HCT116 (cell line): ENCODE measurements around the gene EXOC4. TPM values are rescaled to one million over a fixed set of nuclear protein-coding genes. Genes with fewer than 3 reads are reported as not detected.

Source experiments
- ATAC-seq: fragments of 200-7000 bp; cut with Tn5 transposase; 2 replicates; pipeline ENCODE4 v1.9.1; 2020; ENCODE audit warnings: mild to moderate bottlenecking, moderate library complexity
- BruUV-seq: library from RNA; stranded (reverse); fragments of 400-500 nt; replicated peaks from 2 replicates; lab custom pipeline; 2021; lab: Mats Ljungman, UMichigan
- CTCF ChIA-PET: fragments of 300-600 bp; sonication (Branson Sonifier 250); formaldehyde crosslinking; loops from one replicate; lab custom pipeline; 2021; ENCODE audit warnings: antibody characterized with exemption; lab: Charles Lee
- POLR2A ChIA-PET: fragments of 300-600, 350-600 bp; sonication (Branson Sonifier 250); formaldehyde crosslinking; loops from one replicate; lab custom pipeline; 2021; ENCODE audit warnings: antibody characterized with exemption; lab: Charles Lee
- RAD21 ChIA-PET, 2 experiments: fragments of 300-600 bp; sonication (Branson Sonifier 250); formaldehyde crosslinking; loops; one replicate each; lab custom pipeline; 2023; ENCODE audit warnings: low total read pairs in 2 of 2; ENCODE audit not compliant: uncharacterized antibody in 2 of 2, unreplicated experiment in 2 of 2, low non-redundant PET in 1 of 2; lab: Charles Lee
- DNase-seq: peaks from one replicate; pipeline ENCODE4 v3.0.0-alpha.2; 2010; ENCODE audit warnings: low read depth, low spot score
- H2AFZ ChIP-seq: fragments of 200-600 bp; shearing (Covaris generic), sonication (generic); 2 replicates; pipeline ENCODE4 v1.6.1; 2017; ENCODE audit warnings: low read depth, mixed run types, mixed read lengths, antibody characterized with exemption, low read length; ENCODE audit not compliant: poor library complexity, severe bottlenecking
- H3K27ac ChIP-seq: 2 replicates; pipeline ENCODE4 v1.5.1; 2012; ENCODE audit warnings: low read depth, low read length
- H3K27me3 ChIP-seq: fragments of 200-600 bp; sonication (generic); 2 replicates; pipeline ENCODE4 v1.6.1; 2016; ENCODE audit warnings: mixed run types, low read length, mixed read lengths; ENCODE audit not compliant: insufficient read depth
- H3K36me3 ChIP-seq, 2 experiments: fragments of 200-500 bp in 1 of 2; fragments of 200-600 bp in 1 of 2; sonication (Bioruptor generic) in 1 of 2; sonication (generic) in 1 of 2; 2 replicates each; pipeline versions ENCODE4 v1.5.1 to v1.6.1; 2014 to 2016; ENCODE audit warnings: low read length in 2 of 2, inconsistent platforms in 1 of 2, mixed read lengths in 1 of 2, mixed run types in 1 of 2; ENCODE audit not compliant: insufficient read depth in 2 of 2, control insufficient read depth in 1 of 2
- H3K4me1 ChIP-seq, 2 experiments: fragments of 200-600 bp in 1 of 2; sonication (generic) in 1 of 2; 2 replicates each; pipeline versions ENCODE4 v1.5.1 to v1.6.1; 2012 to 2017; ENCODE audit warnings: low read length in 2 of 2, inconsistent platforms in 1 of 2, mild to moderate bottlenecking in 1 of 2, mixed read lengths in 1 of 2, mixed run types in 1 of 2, moderate library complexity in 1 of 2; ENCODE audit not compliant: insufficient read depth in 2 of 2, control insufficient read depth in 1 of 2
- H3K4me2 ChIP-seq: fragments of 200-600 bp; sonication (generic); 2 replicates; pipeline ENCODE4 v1.6.1; 2017; ENCODE audit warnings: mixed run types, low read length, mixed read lengths
- H3K4me3 ChIP-seq, 2 experiments: fragments of 200-600 bp in 1 of 2; sonication (generic) in 1 of 2; replicated peaks in 1 of 2; 2 replicates each; pipeline ENCODE4 v1.5.1; 2011 to 2016; ENCODE audit warnings: low read length in 2 of 2, control low read depth in 1 of 2, low read depth in 1 of 2, mild to moderate bottlenecking in 1 of 2, mixed read lengths in 1 of 2, mixed run types in 1 of 2
- H3K79me2 ChIP-seq: fragments of 200-600 bp; sonication (generic); 2 replicates; pipeline ENCODE4 v1.6.1; 2017; ENCODE audit warnings: mild to moderate bottlenecking, mixed run types, low read length, moderate library complexity, mixed read lengths; ENCODE audit not compliant: insufficient read depth
- H3K9ac ChIP-seq: fragments of 200-600 bp; sonication (generic); 2 replicates; pipeline ENCODE4 v1.6.1; 2016; ENCODE audit warnings: low read length, mixed read lengths
- H3K9me2 ChIP-seq: fragments of 200-600 bp; sonication (generic), shearing (Covaris generic); 2 replicates; pipeline ENCODE4 v1.6.1; 2017; ENCODE audit warnings: mixed run types, mild to moderate bottlenecking, moderate library complexity; ENCODE audit not compliant: insufficient read depth
- H3K9me3 ChIP-seq, 2 experiments: fragments of 200-500 bp in 1 of 2; fragments of 200-600 bp in 1 of 2; sonication (Bioruptor generic) in 1 of 2; sonication (generic) in 1 of 2; 2 replicates each; pipeline ENCODE4 v1.6.1; 2014 to 2017; ENCODE audit warnings: low read length in 2 of 2, mixed read lengths in 2 of 2, inconsistent platforms in 1 of 2, low read depth in 1 of 2, mild to moderate bottlenecking in 1 of 2, mixed run types in 1 of 2, moderate library complexity in 1 of 2; ENCODE audit not compliant: control insufficient read depth in 1 of 2, insufficient read depth in 1 of 2
- H4K20me1 ChIP-seq: fragments of 200-600 bp; sonication (generic), shearing (Covaris generic); 2 replicates; pipeline ENCODE4 v1.6.1; 2017; ENCODE audit warnings: mixed run types, mild to moderate bottlenecking, moderate library complexity; ENCODE audit not compliant: insufficient read depth
- CBX3 ChIP-seq: IDR thresholded peaks from 2 replicates; pipeline ENCODE4 v1.6.1; 2012; ENCODE audit warnings: low read depth
- CEBPB ChIP-seq: IDR thresholded peaks from 2 replicates; pipeline ENCODE4 v1.6.1; 2012; ENCODE audit warnings: low read depth
- CTCF ChIP-seq, 3 experiments: fragments of 200-600 bp in 1 of 3; sonication (generic) in 1 of 3; IDR thresholded peaks in 2 of 3; conservative IDR thresholded peaks in 1 of 3; 2 replicates each; pipeline ENCODE4 v1.5.1; 2012 to 2017; ENCODE audit warnings: low read depth in 2 of 3, low read length in 2 of 3, antibody characterized with exemption in 1 of 3, borderline replicate concordance in 1 of 3, control low read depth in 1 of 3, mild to moderate bottlenecking in 1 of 3, mixed read lengths in 1 of 3, mixed run types in 1 of 3, moderate library complexity in 1 of 3; ENCODE audit not compliant: insufficient read depth in 1 of 3
- EGR1 ChIP-seq: IDR thresholded peaks from 2 replicates; pipeline ENCODE4 v1.6.1; 2012; ENCODE audit warnings: low read depth
- ELF1 ChIP-seq: IDR thresholded peaks from 2 replicates; pipeline ENCODE4 v1.6.1; 2012; ENCODE audit warnings: low read depth, borderline replicate concordance
- JUND ChIP-seq: IDR thresholded peaks from 2 replicates; pipeline ENCODE4 v1.6.1; 2012
- MAX ChIP-seq: IDR thresholded peaks from 2 replicates; pipeline ENCODE4 v1.6.1; 2012
- POLR2A ChIP-seq: IDR thresholded peaks from 2 replicates; pipeline ENCODE4 v1.7.0; 2011; ENCODE audit warnings: borderline replicate concordance; ENCODE audit not compliant: insufficient read depth, insufficient read length; ENCODE audit errors: extremely low read depth
- POLR2AphosphoS5 ChIP-seq: IDR thresholded peaks from 2 replicates; pipeline ENCODE4 v1.6.1; 2011; ENCODE audit warnings: mild to moderate bottlenecking, low read depth, low read length, moderate library complexity
- SIN3A ChIP-seq: IDR thresholded peaks from 2 replicates; pipeline ENCODE4 v1.6.1; 2012; ENCODE audit warnings: low read depth
- SP1 ChIP-seq: IDR thresholded peaks from 2 replicates; pipeline ENCODE4 v1.6.1; 2012; ENCODE audit warnings: low read depth
- YY1 ChIP-seq: IDR thresholded peaks from 2 replicates; pipeline ENCODE4 v1.6.1; 2011; ENCODE audit warnings: low read length, low read depth, moderate library complexity, mild to moderate bottlenecking; ENCODE audit not compliant: insufficient replicate concordance; ENCODE audit errors: extremely low read depth
- ZNF274 ChIP-seq: fragments of 200-500 bp; sonication (Bioruptor generic); IDR thresholded peaks from 2 replicates; pipeline ENCODE4 v1.6.1; 2014; ENCODE audit warnings: mild to moderate bottlenecking, low read depth, low read length, inconsistent platforms
- intact Hi-C: fragments of 100-400 bp; cut with micrococcal nuclease; formaldehyde crosslinking; loops from 2 replicates; pipeline ENCODE4 v1.10.0; 2022
- total RNA-seq: library from RNA; stranded (reverse); gene quantifications from one replicate; pipeline ENCODE4 v1.2.1, GENCODE V29; 2021; ENCODE audit not compliant: unreplicated experiment

The EXOC4 gene
- total RNA-seq, 1 experiment from 2014 or later = 40.3 TPM

GRCh38 chr7:134089446-134089845, 836.6 kb downstream of the EXOC4 start:
- H3K4me2 ChIP-seq = no peak overlapping the region
- H3K9me3 ChIP-seq = peaks cover 9 to 10% of the 10 kb centered on the region in 2 experiments; a peak in 2 of 4 replicates
- H3K27me3 ChIP-seq = no peaks in the 10 kb centered on the region
- POLR2A ChIA-PET = no interaction called here
- no peak overlapping the region for H3K4me3 ChIP-seq
- no peaks in the 10 kb centered on the region for H3K36me3 ChIP-seq
- TF ChIP-seq POLR2AphosphoS5 (no peak), ZNF274 (no peak), YY1 (no peak), CBX3 (0 out of 2 replicates have a peak, but pooled peaks have one; percentile 55), MAX (no peak)
- no peaks in the 10 kb centered on the region for H3K79me2 ChIP-seq
- DNase-seq (no peak), ATAC-seq (no peak)
- RAD21 ChIA-PET = no interaction called here
- intact Hi-C loops = loop anchor here (1.0 kb wide), 1 partner anchor 62 kb away; no protein-coding TSS in a partner anchor
- H3K9ac ChIP-seq = no peak overlapping the region
- no peak overlapping the region for H2AFZ ChIP-seq
- no peaks in the 10 kb centered on the region for H3K9me2 ChIP-seq
- no peaks in the 10 kb centered on the region for H3K4me1 ChIP-seq
- no TSS peak for BruUV-seq
- no peaks in the 10 kb centered on the region for H4K20me1 ChIP-seq
- H3K27ac ChIP-seq = no peak overlapping the region
- CTCF ChIA-PET = no interaction called here

DNA sequence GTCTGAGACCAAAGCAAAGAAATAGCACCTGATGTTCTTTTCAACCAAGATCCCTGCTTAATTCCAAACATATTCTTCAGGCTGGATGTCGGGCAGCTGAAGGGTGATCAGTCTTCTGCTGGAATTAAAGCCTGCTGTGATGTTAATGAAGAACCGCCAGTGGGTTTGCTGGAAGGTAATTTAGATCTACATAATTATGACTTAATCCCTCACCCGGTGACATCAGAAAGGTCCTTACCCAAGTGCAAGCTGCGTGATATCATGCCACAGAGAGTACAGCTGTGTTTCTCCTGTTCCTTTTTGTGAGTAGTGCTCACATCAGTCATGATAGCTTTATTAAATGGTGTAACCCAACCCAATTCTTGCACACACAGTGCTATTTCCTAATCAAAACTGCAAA, 845.2 kb downstream of the EXOC4 start:
- Histone ChIP-seq H3K9ac (no peak overlapping the region), H3K36me3 (no peaks in the 10 kb centered on the region), H3K9me3 (no peaks in the 10 kb centered on the region), H3K4me1 (no peaks in the 10 kb centered on the region), H4K20me1 (no peaks in the 10 kb centered on the region), H3K27me3 (no peaks in the 10 kb centered on the region), H3K9me2 (no peaks in the 10 kb centered on the region), H3K79me2 (no peaks in the 10 kb centered on the region), H3K27ac (no peak overlapping the region), H3K4me2 (no peak overlapping the region), H3K4me3 (no peak overlapping the region), H2AFZ (no peak overlapping the region)
- DNase-seq = no peak
- intact Hi-C loops = no loop called here
- TF ChIP-seq POLR2AphosphoS5 (no peak), SP1 (no peak), EGR1 (no peak), CEBPB (no peak), JUND (no peak), YY1 (no peak), ELF1 (no peak), CTCF (IDR thresholded peaks at IDR 0.05 in 2 of 3, conservative IDR thresholded peaks at IDR 0.05 in 1 of 3; ENCODE audit: borderline replicate concordance in 1 of 3, insufficient read depth in 1 of 3, low read depth in 2 of 3, low read length in 2 of 3) (no peak), SIN3A (no peak), POLR2A (no peak)
- BruUV-seq = no TSS peak
- CTCF ChIA-PET = no interaction called here
- no peak for ATAC-seq
- POLR2A ChIA-PET = no interaction called here
- RAD21 ChIA-PET = no interaction called here
